HAP-1 (cell line): Measurements from ENCODE around the gene PROM2.
"Not testable (repeated sequence)": the region's sequence is repeated elsewhere in the genome, so short reads cannot be mapped to it uniquely, and the experiment has no call there.

Source experiments
- DNase-seq, 2 experiments: peaks; one replicate each; pipeline ENCODE4 v3.0.0-alpha.2; 2016 to 2020; ENCODE audit warnings: low spot score in 2 of 2
- H3K27me3 ChIP-seq: fragments of 250-450 bp; sonication (Bioruptor Pico); 2 replicates; pipeline ENCODE4 v1.5.1; 2020; ENCODE audit warnings: low read depth, mild to moderate bottlenecking, moderate library complexity
- H3K36me3 ChIP-seq: fragments of 250-450 bp; sonication (Bioruptor Pico); replicated peaks from 2 replicates; pipeline ENCODE4 v1.5.1; 2020; ENCODE audit warnings: mild to moderate bottlenecking
- H3K4me1 ChIP-seq: fragments of 250-450 bp; sonication (Bioruptor Pico); 2 replicates; pipeline ENCODE4 v1.5.1; 2020; ENCODE audit warnings: mild to moderate bottlenecking
- H3K4me3 ChIP-seq: fragments of 250-450 bp; sonication (Bioruptor Pico); 2 replicates; pipeline ENCODE4 v1.5.1; 2020; ENCODE audit warnings: mild to moderate bottlenecking, moderate library complexity
- H3K9me3 ChIP-seq: fragments of 250-450 bp; sonication (Bioruptor Pico); 2 replicates; pipeline ENCODE4 v1.5.1; 2020; ENCODE audit warnings: mild to moderate bottlenecking, moderate library complexity
- in situ Hi-C: fragments of 300-500 bp; cut with MboI; formaldehyde crosslinking; loops from 3 replicates; pipeline ENCODE4 v1.14.3; 2020; ENCODE audit warnings: low sequenced_read_pairs, inconsistent platforms, mixed read lengths

PROM2 gene, protein sequence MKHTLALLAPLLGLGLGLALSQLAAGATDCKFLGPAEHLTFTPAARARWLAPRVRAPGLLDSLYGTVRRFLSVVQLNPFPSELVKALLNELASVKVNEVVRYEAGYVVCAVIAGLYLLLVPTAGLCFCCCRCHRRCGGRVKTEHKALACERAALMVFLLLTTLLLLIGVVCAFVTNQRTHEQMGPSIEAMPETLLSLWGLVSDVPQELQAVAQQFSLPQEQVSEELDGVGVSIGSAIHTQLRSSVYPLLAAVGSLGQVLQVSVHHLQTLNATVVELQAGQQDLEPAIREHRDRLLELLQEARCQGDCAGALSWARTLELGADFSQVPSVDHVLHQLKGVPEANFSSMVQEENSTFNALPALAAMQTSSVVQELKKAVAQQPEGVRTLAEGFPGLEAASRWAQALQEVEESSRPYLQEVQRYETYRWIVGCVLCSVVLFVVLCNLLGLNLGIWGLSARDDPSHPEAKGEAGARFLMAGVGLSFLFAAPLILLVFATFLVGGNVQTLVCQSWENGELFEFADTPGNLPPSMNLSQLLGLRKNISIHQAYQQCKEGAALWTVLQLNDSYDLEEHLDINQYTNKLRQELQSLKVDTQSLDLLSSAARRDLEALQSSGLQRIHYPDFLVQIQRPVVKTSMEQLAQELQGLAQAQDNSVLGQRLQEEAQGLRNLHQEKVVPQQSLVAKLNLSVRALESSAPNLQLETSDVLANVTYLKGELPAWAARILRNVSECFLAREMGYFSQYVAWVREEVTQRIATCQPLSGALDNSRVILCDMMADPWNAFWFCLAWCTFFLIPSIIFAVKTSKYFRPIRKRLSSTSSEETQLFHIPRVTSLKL

DNA sequence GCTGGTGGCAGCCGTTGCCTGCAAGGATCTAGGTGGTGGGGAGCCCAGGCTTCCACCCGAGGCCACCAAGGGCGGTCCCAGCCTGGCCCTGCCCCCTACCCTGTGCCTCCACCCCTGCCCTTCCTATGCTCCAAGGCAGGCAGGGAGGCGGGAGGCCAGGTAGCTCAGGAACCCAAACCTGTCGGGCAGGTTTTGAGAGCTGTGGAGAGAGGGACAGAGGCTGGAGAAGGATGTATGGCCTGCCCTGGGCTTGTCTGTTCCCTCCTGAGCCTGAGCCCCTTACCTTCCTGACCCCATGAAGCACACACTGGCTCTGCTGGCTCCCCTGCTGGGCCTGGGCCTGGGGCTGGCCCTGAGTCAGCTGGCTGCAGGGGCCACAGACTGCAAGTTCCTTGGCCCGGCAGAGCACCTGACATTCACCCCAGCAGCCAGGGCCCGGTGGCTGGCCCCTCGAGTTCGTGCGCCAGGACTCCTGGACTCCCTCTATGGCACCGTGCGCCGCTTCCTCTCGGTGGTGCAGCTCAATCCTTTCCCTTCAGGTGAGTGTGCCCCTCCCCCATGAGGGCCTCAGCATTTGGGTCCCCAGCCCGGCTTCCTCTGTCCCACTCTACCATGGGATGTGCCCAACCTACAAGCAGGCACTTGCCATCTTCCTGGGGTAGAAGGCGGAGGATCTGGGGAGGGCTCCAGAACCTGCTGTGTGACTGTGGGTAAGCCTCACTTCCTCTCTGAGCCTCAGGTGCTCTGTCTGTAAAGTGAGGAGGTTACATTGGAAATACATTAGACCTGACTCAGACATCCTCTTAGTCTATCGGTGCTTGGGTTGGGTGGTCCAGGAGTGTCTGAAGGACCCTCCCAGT is at the start of gene PROM2:
TSS of gene PROM2 (plus strand) at position 159 of the 860 bp plus-strand sequence. CDS start at position 296, 137 bp downstream.
- in situ Hi-C loops, result no loop called here
- Histone ChIP-seq H3K4me1 (no peaks in the 10 kb centered on the region), H3K4me3 (no peak within 1 kb of the TSS), H3K36me3 (no peaks in the 10 kb centered on the region), H3K27me3 (no peaks in the 10 kb centered on the region), H3K9me3 (no peaks in the 10 kb centered on the region)
- peak in 1 of 2 experiments; percentile 2 for DNase-seq

DNA sequence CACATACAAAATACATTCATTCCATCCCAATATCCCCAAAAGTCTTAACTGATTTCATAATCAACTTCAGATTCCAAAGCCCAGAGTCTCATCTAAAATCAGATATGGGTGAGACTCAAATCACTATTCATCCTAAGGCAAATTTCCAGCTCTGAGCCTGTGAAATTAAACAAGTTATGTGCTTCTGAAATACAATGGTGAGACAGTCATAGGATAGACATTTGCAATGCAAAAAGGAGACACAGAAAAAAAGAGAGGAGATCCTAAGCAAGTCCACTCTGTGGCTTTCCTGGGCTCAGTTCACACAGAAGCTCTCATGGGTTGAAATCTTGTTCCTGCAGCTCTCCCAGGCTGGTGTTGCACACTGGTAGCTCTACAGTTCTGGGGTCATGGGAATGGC is 48.6 kb upstream of the PROM2 start:
- in situ Hi-C loops, result no loop called here
- Histone ChIP-seq H3K27me3 (no peaks in the 10 kb centered on the region), H3K36me3 (no peaks in the 10 kb centered on the region), H3K4me1 (no peaks in the 10 kb centered on the region), H3K9me3 (0 out of 2 replicates have a peak, but pooled peaks cover 3% of the 10 kb centered on the region), H3K4me3 (no peak overlapping the region)
- no peak for DNase-seq

DNA sequence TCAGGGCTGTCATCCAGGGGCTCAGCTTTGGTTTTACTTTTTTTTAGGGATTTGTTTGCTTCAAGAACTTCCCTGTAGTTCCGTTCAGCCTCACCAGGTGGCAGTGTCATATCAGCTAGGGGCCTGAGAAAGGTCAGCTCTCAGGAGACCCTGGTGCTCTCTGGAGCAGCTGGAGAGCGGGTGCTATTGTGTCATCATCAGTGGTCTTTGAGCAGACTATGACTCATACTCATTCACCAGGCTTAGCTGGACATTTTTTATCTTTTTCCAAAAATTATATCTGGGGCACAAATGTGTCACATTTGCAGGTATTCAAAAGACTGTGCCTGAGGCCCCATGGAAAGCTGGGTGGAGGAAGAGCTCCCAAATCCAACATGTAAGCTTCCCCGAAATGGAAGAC is 42.5 kb upstream of the PROM2 start:
- Histone ChIP-seq H3K9me3 (no peaks in the 10 kb centered on the region), H3K4me1 (no peaks in the 10 kb centered on the region), H3K36me3 (no peaks in the 10 kb centered on the region), H3K4me3 (no peak overlapping the region), H3K27me3 (no peaks in the 10 kb centered on the region)
- in situ Hi-C loops, result no loop called here
- DNase-seq, result peak in 1 of 2 experiments; percentile 82

DNA sequence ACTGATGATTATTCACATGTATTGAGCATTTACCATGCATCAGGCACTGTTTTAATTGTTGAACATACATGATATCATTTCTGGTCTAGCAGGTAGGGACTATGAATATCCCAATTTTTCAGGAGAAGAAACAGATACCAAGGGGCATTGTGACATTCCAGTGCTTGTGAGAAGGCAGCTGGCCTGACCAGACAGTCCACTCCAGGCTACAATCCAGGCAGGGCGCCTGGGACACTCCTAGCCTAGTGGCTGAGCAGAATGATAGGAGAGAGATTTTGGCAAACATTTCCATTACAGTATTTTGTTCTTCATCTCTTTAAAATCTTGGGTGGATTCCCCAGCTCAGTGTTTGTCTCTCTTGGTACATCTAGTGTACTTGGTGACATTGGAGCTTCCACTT is 42.0 kb upstream of the PROM2 start:
- no peaks in the 10 kb centered on the region for H3K27me3 ChIP-seq
- H3K4me1 ChIP-seq, result no peaks in the 10 kb centered on the region
- no peaks in the 10 kb centered on the region for H3K36me3 ChIP-seq
- H3K9me3 ChIP-seq, result no peaks in the 10 kb centered on the region
- in situ Hi-C loops, result no loop called here
- H3K4me3 ChIP-seq, result no peak overlapping the region
- DNase-seq, result no peak

DNA sequence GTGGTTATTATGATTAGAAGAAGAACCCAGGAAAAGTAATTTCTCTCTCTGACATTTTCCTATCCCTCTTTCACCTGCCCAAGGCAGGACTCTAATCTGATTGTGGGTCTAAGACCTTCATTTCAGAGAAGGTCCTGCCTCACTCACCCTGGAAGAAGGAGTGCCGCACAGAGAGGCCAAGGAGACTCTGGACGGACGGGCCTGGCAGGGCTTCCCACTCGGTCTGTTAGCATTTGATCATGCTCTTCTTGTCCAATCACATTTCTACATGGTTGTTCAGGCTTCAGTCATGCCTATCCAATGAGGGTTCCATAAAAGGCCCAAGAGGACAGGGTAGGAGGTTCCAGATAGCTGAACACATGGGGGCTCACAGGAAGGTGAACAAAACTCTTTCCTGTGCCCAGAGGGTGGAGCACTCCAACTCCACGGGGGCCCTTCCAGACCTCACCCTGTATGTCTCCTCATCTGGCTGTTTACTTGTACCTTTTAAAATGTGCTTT is 39.9 kb upstream of the PROM2 start:
- no peak overlapping the region for H3K4me3 ChIP-seq
- DNase-seq, result no peak
- no peaks in the 10 kb centered on the region for H3K9me3 ChIP-seq
- H3K36me3 ChIP-seq, result no peaks in the 10 kb centered on the region
- no peaks in the 10 kb centered on the region for H3K4me1 ChIP-seq
- in situ Hi-C loops, result no loop called here
- H3K27me3 ChIP-seq, result no peaks in the 10 kb centered on the region

DNA sequence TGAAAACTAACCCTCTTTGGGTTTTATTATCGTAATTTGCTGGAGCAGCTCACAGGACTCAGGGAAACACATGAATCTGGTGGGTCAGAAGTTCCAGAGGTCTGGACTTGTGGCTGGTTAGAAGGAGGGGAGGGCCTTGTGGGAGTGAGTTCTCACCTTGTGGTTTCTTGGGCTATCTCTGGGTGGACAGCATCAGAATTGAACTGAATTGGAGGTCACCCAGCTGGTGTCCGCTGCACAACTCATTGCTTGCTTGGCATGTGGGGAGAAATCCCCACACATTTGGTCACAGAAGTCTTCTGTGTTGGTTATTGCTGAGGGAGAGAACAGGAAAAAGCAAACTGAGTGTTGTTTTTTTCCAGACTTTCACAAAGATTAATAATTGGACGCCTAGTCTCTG is 39.4 kb upstream of the PROM2 start:
- Histone ChIP-seq H3K4me3 (no peak overlapping the region), H3K27me3 (no peaks in the 10 kb centered on the region), H3K36me3 (no peaks in the 10 kb centered on the region), H3K9me3 (no peaks in the 10 kb centered on the region), H3K4me1 (no peaks in the 10 kb centered on the region)
- no peak for DNase-seq
- in situ Hi-C loops, result no loop called here

DNA sequence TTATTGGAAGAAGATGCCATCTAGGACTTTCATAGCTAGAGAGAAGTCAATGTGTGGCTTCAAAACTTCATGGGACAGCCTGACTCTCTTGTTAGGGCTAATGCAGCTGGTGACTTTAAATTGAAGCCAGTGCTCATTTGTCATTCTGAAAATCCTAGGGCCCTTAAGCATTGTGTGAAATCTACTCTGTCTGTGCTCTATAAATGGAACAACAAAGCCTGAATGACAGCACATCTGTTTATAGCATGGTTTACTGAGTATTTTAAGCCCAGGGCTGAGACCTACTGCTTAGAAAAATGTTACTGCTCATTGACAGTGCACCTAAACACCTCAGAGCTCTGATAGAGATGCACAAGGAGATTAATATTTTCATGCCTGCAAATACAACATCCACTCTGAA is 36.1 kb upstream of the PROM2 start:
- Histone ChIP-seq H3K27me3 (no peaks in the 10 kb centered on the region), H3K4me1 (no peaks in the 10 kb centered on the region), H3K36me3 (no peaks in the 10 kb centered on the region), H3K4me3 (no peak overlapping the region), H3K9me3 (no peaks in the 10 kb centered on the region)
- in situ Hi-C loops, result no loop called here
- DNase-seq, result no peak

DNA sequence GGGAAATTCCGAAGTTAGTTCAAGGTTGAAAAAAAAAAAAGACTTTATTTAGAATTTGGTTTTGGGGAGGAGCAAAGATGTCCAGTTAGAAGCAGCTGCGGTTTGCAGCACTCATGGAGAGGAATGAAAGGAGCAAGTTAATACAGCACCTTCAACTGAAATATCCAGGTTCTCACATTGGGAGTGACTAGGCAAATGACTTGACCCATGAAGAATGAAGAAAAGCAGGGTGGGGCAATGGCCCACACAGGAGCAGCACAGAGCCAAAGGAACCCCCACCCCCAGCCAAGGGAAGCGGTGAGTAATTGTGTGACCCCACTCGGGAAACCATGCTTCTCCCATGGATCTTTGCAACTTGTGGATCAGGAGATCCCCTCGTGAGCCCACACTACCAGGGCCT is 34.2 kb upstream of the PROM2 start:
- in situ Hi-C loops, result no loop called here
- Histone ChIP-seq H3K27me3 (no peaks in the 10 kb centered on the region), H3K36me3 (no peaks in the 10 kb centered on the region), H3K9me3 (no peaks in the 10 kb centered on the region), H3K4me3 (no peak overlapping the region), H3K4me1 (no peaks in the 10 kb centered on the region)
- no peak for DNase-seq

DNA sequence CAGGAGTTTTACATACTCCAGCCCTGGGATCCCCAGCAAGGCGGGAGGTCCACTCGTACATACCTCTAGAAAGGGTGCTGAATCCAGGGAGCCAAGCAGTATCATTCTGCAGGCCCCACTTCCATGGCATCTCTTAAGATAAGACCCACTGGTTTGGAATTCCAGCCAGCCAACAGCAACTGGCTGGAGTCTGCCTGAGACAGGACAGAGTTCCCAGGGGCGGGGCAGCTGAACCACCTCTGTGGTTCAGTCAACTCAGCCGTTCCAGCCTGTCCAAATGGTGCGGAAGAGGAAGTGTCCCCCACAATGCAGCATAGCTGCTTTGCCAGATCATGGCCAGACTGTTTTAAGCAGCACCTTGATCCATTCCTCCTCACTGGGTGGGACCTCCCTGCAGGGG is 33.7 kb upstream of the PROM2 start:
- DNase-seq, result no peak
- Histone ChIP-seq H3K36me3 (no peaks in the 10 kb centered on the region), H3K4me3 (no peak overlapping the region), H3K4me1 (no peaks in the 10 kb centered on the region), H3K9me3 (no peaks in the 10 kb centered on the region), H3K27me3 (no peaks in the 10 kb centered on the region)
- in situ Hi-C loops, result no loop called here

DNA sequence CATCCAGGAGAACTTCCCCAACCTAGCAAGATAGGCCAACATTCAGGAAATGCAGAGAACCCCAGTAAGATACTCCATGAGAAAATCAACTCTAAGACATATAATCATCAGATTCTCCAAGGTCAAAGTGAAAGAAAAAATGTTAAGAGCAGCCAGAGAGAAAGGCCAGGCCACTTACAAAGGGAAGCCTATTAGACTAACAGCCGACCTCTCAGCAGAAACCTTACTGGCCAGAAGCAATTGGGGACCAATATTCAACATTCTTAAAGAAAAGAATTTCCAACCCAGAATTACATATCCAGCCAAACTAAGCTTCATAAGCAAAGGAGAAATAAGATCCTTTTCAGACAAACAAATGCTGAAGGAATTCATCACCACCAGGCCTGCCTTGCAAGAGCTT is 32.2 kb upstream of the PROM2 start:
- H3K4me3 ChIP-seq, H3K4me1 ChIP-seq, in situ Hi-C loops, H3K27me3 ChIP-seq, H3K36me3 ChIP-seq, H3K9me3 ChIP-seq, DNase-seq: not testable (repeated sequence)

DNA sequence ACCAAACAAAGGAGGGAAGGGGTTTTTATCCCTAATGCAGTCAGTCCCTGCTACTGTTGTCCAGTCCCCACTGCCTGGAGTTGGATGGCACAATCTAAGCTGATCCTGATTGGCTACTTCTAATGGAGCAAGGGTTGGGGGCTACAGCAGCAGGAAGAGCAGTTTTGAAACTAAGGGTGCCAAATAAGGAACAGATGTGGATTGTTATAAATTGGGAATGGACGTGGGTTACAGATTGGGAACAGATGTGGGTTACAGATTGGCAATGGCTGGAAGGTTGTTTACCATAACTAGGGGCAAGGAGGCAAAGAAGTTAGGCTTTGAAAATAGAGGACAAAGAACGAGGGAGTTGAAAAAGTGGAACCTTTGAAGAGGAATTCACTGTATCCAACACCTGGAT is 16.0 kb upstream of the PROM2 start:
- Histone ChIP-seq H3K9me3 (no peaks in the 10 kb centered on the region), H3K36me3 (no peaks in the 10 kb centered on the region), H3K4me3 (no peak overlapping the region), H3K27me3 (no peaks in the 10 kb centered on the region), H3K4me1 (no peaks in the 10 kb centered on the region)
- in situ Hi-C loops, result no loop called here
- DNase-seq, result no peak

DNA sequence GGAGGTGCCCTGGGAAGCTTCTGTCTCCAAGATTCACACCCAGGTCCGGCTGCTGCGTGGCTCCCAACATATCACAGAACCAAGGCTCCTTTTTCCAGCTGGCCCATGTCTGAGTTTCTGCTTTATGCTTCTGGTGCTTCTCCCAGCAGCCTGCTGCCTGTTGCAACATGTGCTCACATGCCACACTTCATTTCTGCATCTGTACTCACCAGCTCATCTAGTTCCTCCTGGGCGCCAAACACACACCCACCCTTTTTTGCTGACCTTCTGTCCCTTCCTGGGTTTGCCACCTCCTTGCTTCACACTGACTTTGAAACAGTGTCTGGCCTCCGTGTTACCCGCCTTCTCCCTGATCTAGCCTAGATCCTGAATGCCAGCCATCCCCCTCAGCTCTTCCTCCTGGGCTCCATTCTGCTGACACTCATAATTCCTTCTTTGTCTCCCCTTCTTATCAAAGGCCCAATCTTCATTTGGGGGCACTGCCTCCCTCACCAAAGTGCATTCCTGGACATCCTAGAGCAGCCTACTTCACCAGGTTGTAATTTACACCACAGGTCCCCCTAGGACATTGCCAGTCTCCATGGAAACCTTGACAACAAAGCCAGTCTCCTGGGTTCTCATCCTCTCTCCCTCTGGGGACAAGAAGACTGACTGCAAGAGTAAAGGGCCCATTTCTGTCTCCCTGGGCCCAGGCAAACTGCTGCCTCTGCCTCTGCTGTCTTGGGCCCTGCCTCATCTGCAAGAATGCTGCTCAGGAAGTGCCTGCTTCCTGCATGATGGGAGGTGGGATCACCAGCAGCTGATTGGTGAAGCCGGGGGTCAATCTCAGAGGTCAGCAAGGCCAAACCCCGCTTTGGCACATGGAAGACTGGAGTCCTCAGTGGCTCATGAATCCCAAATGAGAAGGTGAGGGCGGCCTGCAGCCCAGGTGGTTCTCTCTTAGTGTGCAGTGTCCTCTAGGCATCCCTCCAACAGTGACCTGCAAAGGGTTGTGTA is 13.9 kb upstream of the PROM2 start:
- no peaks in the 10 kb centered on the region for H3K9me3 ChIP-seq
- no peak for DNase-seq
- H3K27me3 ChIP-seq, result no peaks in the 10 kb centered on the region
- in situ Hi-C loops, result no loop called here
- H3K36me3 ChIP-seq, result no peaks in the 10 kb centered on the region
- H3K4me1 ChIP-seq, result no peaks in the 10 kb centered on the region
- no peak overlapping the region for H3K4me3 ChIP-seq

DNA sequence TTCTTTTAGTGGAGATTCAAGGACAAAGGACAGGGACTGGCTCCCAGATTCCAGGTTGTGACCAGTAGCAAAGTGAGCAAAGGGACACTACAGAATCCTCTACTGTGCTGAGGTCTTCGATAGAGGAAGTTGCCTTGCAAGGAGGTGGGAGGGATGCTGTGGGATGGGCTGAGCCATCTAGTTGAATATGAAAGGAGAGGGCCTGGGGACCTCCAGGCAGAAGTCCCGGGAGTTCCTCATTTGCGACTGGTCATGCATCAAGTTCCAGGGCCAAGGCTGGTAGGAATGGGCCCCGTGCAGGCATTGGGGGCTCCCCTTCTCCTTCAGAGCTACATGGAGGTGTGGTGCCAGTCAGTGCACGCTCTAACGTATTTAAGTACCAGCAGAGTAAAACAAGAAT is 12.6 kb upstream of the PROM2 start:
- H3K4me1 ChIP-seq, result no peaks in the 10 kb centered on the region
- no peak overlapping the region for H3K4me3 ChIP-seq
- no peaks in the 10 kb centered on the region for H3K36me3 ChIP-seq
- no peaks in the 10 kb centered on the region for H3K9me3 ChIP-seq
- H3K27me3 ChIP-seq, result no peaks in the 10 kb centered on the region
- in situ Hi-C loops, result no loop called here
- DNase-seq, result no peak
